Neural cell (in vitro differentiated cells): Measurements from ENCODE around the gene WNT4. TPM values are rescaled to one million over a fixed set of nuclear protein-coding genes. Genes with fewer than 3 reads are reported as not detected.

Experiments
- H2AFZ ChIP-seq: fragments of 200-600, 300-800 bp; sonication (generic), shearing (Covaris generic); 2 replicates; pipeline ENCODE4 v1.6.0; 2014; ENCODE audit warnings: low read depth, mild to moderate bottlenecking, antibody characterized with exemption, low read length, moderate library complexity
- H3F3A ChIP-seq: fragments of 200-600 bp; shearing (Covaris generic); 2 replicates; pipeline ENCODE4 v1.6.1; 2016; ENCODE audit warnings: mild to moderate bottlenecking, moderate library complexity, mixed read lengths, antibody characterized with exemption, low read length; ENCODE audit not compliant: insufficient read depth, poor library complexity, severe bottlenecking
- H3K27ac ChIP-seq: fragments of 200-600, 300-800 bp; sonication (generic), shearing (Covaris generic); 2 replicates; pipeline ENCODE4 v1.5.1; 2014; ENCODE audit warnings: mild to moderate bottlenecking, low read length, moderate library complexity
- H3K27me3 ChIP-seq: fragments of 300-800, 200-600 bp; sonication (generic), shearing (Covaris generic); 2 replicates; pipeline ENCODE4 v1.6.0; 2014; ENCODE audit warnings: mild to moderate bottlenecking, low read depth, low read length, moderate library complexity; ENCODE audit not compliant: insufficient read depth
- H3K36me3 ChIP-seq: fragments of 300-800, 200-600 bp; sonication (generic), shearing (Covaris generic); 2 replicates; pipeline ENCODE4 v1.5.1; 2014; ENCODE audit warnings: mild to moderate bottlenecking, antibody characterized with exemption, low read length, moderate library complexity; ENCODE audit not compliant: insufficient read depth
- H3K4me2 ChIP-seq: fragments of 300-800, 200-600 bp; sonication (generic), shearing (Covaris generic); 2 replicates; pipeline ENCODE4 v1.6.0; 2014; ENCODE audit warnings: mild to moderate bottlenecking, low read length
- H3K4me3 ChIP-seq: fragments of 300-800, 200-600 bp; sonication (generic), shearing (Covaris generic); 2 replicates; pipeline ENCODE4 v1.5.1; 2014; ENCODE audit warnings: mild to moderate bottlenecking, low read length, moderate library complexity
- H3K79me2 ChIP-seq: fragments of 200-600 bp; shearing (Covaris generic); replicated peaks from 2 replicates; pipeline ENCODE4 v1.6.0; 2014; ENCODE audit warnings: mild to moderate bottlenecking, low read length, moderate library complexity; ENCODE audit not compliant: insufficient read depth
- H3K9ac ChIP-seq: fragments of 300-800, 200-600 bp; sonication (generic), shearing (Covaris generic); 2 replicates; pipeline ENCODE4 v1.6.1; 2016; ENCODE audit warnings: mild to moderate bottlenecking, low read length, mixed read lengths
- H3K9me2 ChIP-seq: fragments of 200-600 bp; shearing (Covaris generic); 2 replicates; pipeline ENCODE4 v1.6.1; 2016; ENCODE audit warnings: mild to moderate bottlenecking, low read length, mixed read lengths; ENCODE audit not compliant: insufficient read depth
- H3K9me3 ChIP-seq: fragments of 200-600, 300-800 bp; sonication (generic), shearing (Covaris generic); 2 replicates; pipeline ENCODE4 v1.6.1; 2016; ENCODE audit warnings: mild to moderate bottlenecking, mixed run types, low read length, moderate library complexity, mixed read lengths
- H4K20me1 ChIP-seq: fragments of 200-600 bp; shearing (Covaris generic); 2 replicates; pipeline ENCODE4 v1.6.1; 2016; ENCODE audit warnings: mild to moderate bottlenecking, mixed run types; ENCODE audit not compliant: insufficient read depth
- CTCF ChIP-seq: fragments of 450-650 bp; IDR thresholded peaks from 2 replicates; pipeline ENCODE4 v1.5.1; 2014; ENCODE audit warnings: antibody characterized with exemption, mild to moderate bottlenecking, moderate library complexity; ENCODE audit not compliant: poor library complexity, severe bottlenecking
- EP300 ChIP-seq: fragments of 450-650 bp; conservative IDR thresholded peaks from 2 replicates; pipeline ENCODE4 v1.6.1; 2014; ENCODE audit warnings: antibody characterized with exemption, mild to moderate bottlenecking, moderate library complexity; ENCODE audit not compliant: poor library complexity, severe bottlenecking
- EZH2 ChIP-seq: fragments of 200-600, 300-800 bp; shearing (Covaris generic), sonication (generic); IDR thresholded peaks from 2 replicates; pipeline ENCODE4 v1.6.1; 2014; ENCODE audit warnings: antibody characterized with exemption, low read length, borderline replicate concordance, mild to moderate bottlenecking; ENCODE audit not compliant: insufficient read depth, poor library complexity, severe bottlenecking
- MXI1 ChIP-seq: fragments of 450-650 bp; conservative IDR thresholded peaks from 2 replicates; pipeline ENCODE4 v1.6.1; 2014; ENCODE audit warnings: antibody characterized with exemption, mild to moderate bottlenecking; ENCODE audit not compliant: poor library complexity, severe bottlenecking
- POLR2AphosphoS5 ChIP-seq: IDR thresholded peaks from 2 replicates; pipeline ENCODE4 v1.6.1; 2012
- RAD21 ChIP-seq: fragments of 450-650 bp; conservative IDR thresholded peaks from 2 replicates; pipeline ENCODE4 v1.6.1; 2014; ENCODE audit warnings: antibody characterized with exemption, mild to moderate bottlenecking, moderate library complexity
- REST ChIP-seq: IDR thresholded peaks from 2 replicates; pipeline ENCODE4 v1.6.1; 2012; ENCODE audit warnings: borderline replicate concordance
- SMC3 ChIP-seq: fragments of 450-650 bp; conservative IDR thresholded peaks from 2 replicates; pipeline ENCODE4 v1.6.1; 2014; ENCODE audit warnings: antibody characterized with exemption, mild to moderate bottlenecking, moderate library complexity; ENCODE audit not compliant: poor library complexity
- TAF1 ChIP-seq: IDR thresholded peaks from 2 replicates; pipeline ENCODE4 v1.6.1; 2012; ENCODE audit warnings: low read depth
- polyA plus RNA-seq: library from polyadenylated mRNA; depleted of rRNA; stranded (reverse); fragments of >200 nt; gene quantifications from 2 replicates; pipeline ENCODE4 v1.2.3, GENCODE V29; 2014

The WNT4 gene
- polyA plus RNA-seq, 1 donor from 2014 or later, result 5.1 TPM

GRCh38 chr1:22163564-22163963 is 20.7 kb upstream of the WNT4 start:
- no peak overlapping the region for H3K4me3 ChIP-seq
- no peak for TF ChIP-seq EZH2
- TF ChIP-seq REST, result no peak
- no peak for TF ChIP-seq MXI1
- no peak for TF ChIP-seq POLR2AphosphoS5
- no peak for TF ChIP-seq SMC3
- TF ChIP-seq EP300, result no peak
- TF ChIP-seq RAD21, result no peak
- TF ChIP-seq CTCF, result no peak
- no peak for TF ChIP-seq TAF1
- no peaks in the 10 kb centered on the region for H3K79me2 ChIP-seq
- no peaks in the 10 kb centered on the region for H4K20me1 ChIP-seq
- no peaks in the 10 kb centered on the region for H3K9me3 ChIP-seq
- H3K27ac ChIP-seq, result no peak overlapping the region
- no peak overlapping the region for H3K9ac ChIP-seq
- no peaks in the 10 kb centered on the region for H3K9me2 ChIP-seq
- H2AFZ ChIP-seq, result no peak overlapping the region
- H3K36me3 ChIP-seq, result no peaks in the 10 kb centered on the region
- no peak overlapping the region for H3K4me2 ChIP-seq
- no peaks in the 10 kb centered on the region for H3F3A ChIP-seq
- H3K27me3 ChIP-seq, result no peaks in the 10 kb centered on the region

- Histone ChIP-seq H2AFZ (no peak overlapping the region), H3K27ac (no peak overlapping the region), H3K79me2 (no peaks in the 10 kb centered on the region), H4K20me1 (no peaks in the 10 kb centered on the region), H3K9ac (no peak overlapping the region), H3K36me3 (no peaks in the 10 kb centered on the region), H3K27me3 (no peaks in the 10 kb centered on the region), H3K4me3 (no peak overlapping the region), H3F3A (no peaks in the 10 kb centered on the region), H3K4me2 (no peak overlapping the region), H3K9me2 (no peaks in the 10 kb centered on the region), H3K9me3 (no peaks in the 10 kb centered on the region)
- TF ChIP-seq EP300, result no peak
- no peak for TF ChIP-seq RAD21
- TF ChIP-seq MXI1, result no peak
- TF ChIP-seq REST, result no peak
- no peak for TF ChIP-seq SMC3
- TF ChIP-seq POLR2AphosphoS5, result no peak
- no peak for TF ChIP-seq CTCF
- TF ChIP-seq EZH2, result no peak
- TF ChIP-seq TAF1, result no peak
Measured at GRCh38 chr1:22163137-22163536, 20.2 kb upstream of the WNT4 start.
